ENCODE results near the gene MPC2. TPM values are rescaled to one million over a fixed set of nuclear protein-coding genes. Genes with fewer than 3 reads are reported as not detected.
"Not testable (repeated sequence)": the region's sequence is repeated elsewhere in the genome, so short reads cannot be mapped to it uniquely, and the experiment has no call there.

The MPC2 gene
- total and polyA plus RNA-seq, 4 experiments from 2014 or later: 30.8 to 123 (median 60.5) TPM

DNA sequence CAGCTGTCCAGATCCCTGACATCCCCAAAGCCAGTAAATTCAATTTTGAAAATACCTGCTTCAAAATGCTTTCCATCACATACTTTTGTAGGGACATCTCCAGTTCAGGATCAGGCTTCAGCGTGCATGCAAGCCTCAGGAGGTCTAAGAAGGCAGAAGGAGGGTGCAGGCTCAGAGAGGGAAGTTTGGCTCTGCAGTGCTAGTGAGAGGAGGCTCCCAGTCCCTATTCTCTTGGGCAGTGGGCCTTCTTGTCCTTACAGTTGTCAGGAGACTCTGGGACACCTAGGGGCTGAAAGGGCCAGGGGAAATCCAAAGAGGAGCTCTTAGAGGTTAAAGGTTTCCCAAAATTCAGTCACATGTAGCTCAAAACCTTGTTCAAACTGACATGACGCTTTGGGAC is 43.1 kb downstream of the MPC2 start:
- no peaks in the 10 kb centered on the region for H3K27me3 ChIP-seq (ENCODE audit: insufficient read depth, low read length)
- ChIA-PET CTCF (ENCODE audit: partially characterized antibody) (no interaction called here), POLR2A (ENCODE audit: partially characterized antibody) (no interaction called here)
- Mint-ChIP-seq H3K9me3 (no peaks in the 10 kb centered on the region), H3K4me1 (no peaks in the 10 kb centered on the region), H3K27ac (no peak overlapping the region), H3K27me3 (peaks cover 2 to 4% of the 10 kb centered on the region in 2 donors), H3K36me3 (no peaks in the 10 kb centered on the region), H3K4me3 (no peak overlapping the region)
- H3K9me3 ChIP-seq (ENCODE audit: control insufficient read depth in 1 of 2, low read length in 2 of 2): no peaks in the 10 kb centered on the region
- H3K36me3 ChIP-seq (ENCODE audit: insufficient read depth, low read length): no peaks in the 10 kb centered on the region
- H3K4me1 ChIP-seq (ENCODE audit: insufficient read depth, low read length): no peaks in the 10 kb centered on the region
- no peak overlapping the region for H3K4me3 ChIP-seq (ENCODE audit: low read length in 2 of 2)
- DNase-seq: no peak
- H3K27ac ChIP-seq (ENCODE audit: low read depth, low read length): no peak overlapping the region
- intact Hi-C loops (cut with micrococcal nuclease): no loop called here

- H3K4me3 ChIP-seq (ENCODE audit: low read length in 2 of 2): no peak overlapping the region
- H3K27ac ChIP-seq (ENCODE audit: low read depth, low read length): no peak overlapping the region
- H3K4me1 ChIP-seq (ENCODE audit: insufficient read depth, low read length): no peaks in the 10 kb centered on the region
- H3K27me3 ChIP-seq (ENCODE audit: insufficient read depth, low read length): no peaks in the 10 kb centered on the region
- Mint-ChIP-seq H3K36me3 (no peaks in the 10 kb centered on the region), H3K4me3 (no peak overlapping the region), H3K27me3 (peaks cover 2 to 4% of the 10 kb centered on the region in 2 donors), H3K27ac (no peak overlapping the region), H3K4me1 (no peaks in the 10 kb centered on the region), H3K9me3 (peaks cover 0 to 10% (median 5%) of the 10 kb centered on the region in 8 donors)
- H3K9me3 ChIP-seq (ENCODE audit: control insufficient read depth in 1 of 2, low read length in 2 of 2): no peaks in the 10 kb centered on the region
- ChIA-PET POLR2A (ENCODE audit: partially characterized antibody) (no interaction called here), CTCF (ENCODE audit: partially characterized antibody) (no interaction called here)
- no peaks in the 10 kb centered on the region for H3K36me3 ChIP-seq (ENCODE audit: insufficient read depth, low read length)
- intact Hi-C loops (cut with micrococcal nuclease): no loop called here
- no peak for DNase-seq
Observed at GRCh38 chr1:167890400-167890799, 46.5 kb downstream of the MPC2 start.

- H3K36me3 ChIP-seq (ENCODE audit: insufficient read depth, low read length); H3K36me3 Mint-ChIP-seq; H3K4me3 ChIP-seq (ENCODE audit: low read length in 2 of 2); H3K27ac ChIP-seq (ENCODE audit: low read depth, low read length); CTCF ChIA-PET (ENCODE audit: partially characterized antibody); intact Hi-C loops (cut with micrococcal nuclease); H3K27me3 ChIP-seq (ENCODE audit: insufficient read depth, low read length); H3K9me3 ChIP-seq (ENCODE audit: control insufficient read depth in 1 of 2, low read length in 2 of 2); DNase-seq; H3K27me3 Mint-ChIP-seq; H3K4me3 Mint-ChIP-seq; H3K27ac Mint-ChIP-seq; H3K4me1 Mint-ChIP-seq; H3K4me1 ChIP-seq (ENCODE audit: insufficient read depth, low read length); POLR2A ChIA-PET (ENCODE audit: partially characterized antibody): not testable (repeated sequence)
- H3K9me3 Mint-ChIP-seq: peaks cover 0 to 17% (median 6%) of the 10 kb centered on the region in 8 donors
Observed at GRCh38 chr1:167887187-167887586, 49.7 kb downstream of the MPC2 start.

DNA sequence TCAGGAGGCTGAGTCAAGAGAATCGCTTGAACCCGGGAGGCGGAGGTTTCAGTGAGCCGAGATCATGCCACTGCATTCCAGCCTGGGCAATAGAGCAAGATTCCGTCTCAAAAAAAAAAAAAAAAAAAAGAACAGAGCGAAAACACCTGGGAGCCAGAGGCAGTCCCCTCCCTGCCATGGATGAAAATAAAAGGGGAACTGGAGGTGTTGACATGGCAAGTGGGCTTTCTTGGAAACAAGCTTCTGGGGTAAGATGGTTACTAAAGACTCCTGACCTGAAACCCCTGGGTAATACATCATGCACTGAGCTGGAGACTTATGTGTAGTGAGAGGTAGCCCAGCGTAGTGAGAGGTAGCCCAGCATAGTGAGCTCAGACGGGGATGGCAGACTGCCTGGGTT is 54.5 kb downstream of the MPC2 start:
- no peak overlapping the region for H3K27ac Mint-ChIP-seq
- no peaks in the 10 kb centered on the region for H3K9me3 ChIP-seq (ENCODE audit: control insufficient read depth in 1 of 2, low read length in 2 of 2)
- H3K36me3 ChIP-seq (ENCODE audit: insufficient read depth, low read length): no peaks in the 10 kb centered on the region
- no peak overlapping the region for H3K27ac ChIP-seq (ENCODE audit: low read depth, low read length)
- intact Hi-C loops (cut with micrococcal nuclease): no loop called here
- H3K36me3 Mint-ChIP-seq: peaks cover 0 to 5% of the 10 kb centered on the region in 2 donors
- ChIA-PET POLR2A (ENCODE audit: partially characterized antibody) (no interaction called here), CTCF (ENCODE audit: partially characterized antibody) (interaction anchor here (0.9 kb wide), 1 partner anchor 21 kb away, joined by 3 read pairs; no protein-coding TSS in a partner anchor)
- no peak for DNase-seq
- H3K4me1 ChIP-seq (ENCODE audit: insufficient read depth, low read length): no peaks in the 10 kb centered on the region
- no peak overlapping the region for H3K4me3 ChIP-seq (ENCODE audit: low read length in 2 of 2)
- peaks cover 2 to 5% of the 10 kb centered on the region in 2 donors for H3K27me3 Mint-ChIP-seq
- peaks cover 0 to 13% (median 6%) of the 10 kb centered on the region in 8 donors for H3K9me3 Mint-ChIP-seq
- H3K4me1 Mint-ChIP-seq: no peaks in the 10 kb centered on the region
- H3K27me3 ChIP-seq (ENCODE audit: insufficient read depth, low read length): no peaks in the 10 kb centered on the region
- H3K4me3 Mint-ChIP-seq: no peak overlapping the region

DNA sequence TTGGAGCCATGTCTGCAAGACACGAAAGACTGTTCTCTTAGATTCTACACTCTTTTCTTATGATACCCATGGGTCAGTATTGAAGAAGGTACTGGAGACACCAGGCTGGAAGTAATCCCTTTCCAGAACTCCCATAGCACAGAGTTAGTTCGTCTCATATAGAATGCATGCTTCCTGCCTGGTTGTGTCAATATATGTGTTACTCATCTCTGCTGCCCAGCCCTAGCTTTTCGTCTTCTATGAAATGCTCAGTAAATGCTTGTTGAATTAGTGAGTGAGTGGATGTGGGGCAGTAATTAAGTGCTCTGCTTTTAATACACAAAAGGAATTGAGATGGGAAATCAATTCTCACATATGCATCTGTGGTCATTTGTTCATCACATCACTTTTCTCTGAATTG is 55.1 kb downstream of the MPC2 start:
- Histone ChIP-seq H3K27ac (ENCODE audit: low read depth, low read length) (no peak overlapping the region), H3K36me3 (ENCODE audit: insufficient read depth, low read length) (no peaks in the 10 kb centered on the region), H3K9me3 (ENCODE audit: control insufficient read depth in 1 of 2, low read length in 2 of 2) (no peaks in the 10 kb centered on the region), H3K4me1 (ENCODE audit: insufficient read depth, low read length) (no peaks in the 10 kb centered on the region), H3K27me3 (ENCODE audit: insufficient read depth, low read length) (no peaks in the 10 kb centered on the region), H3K4me3 (ENCODE audit: low read length in 2 of 2) (no peak overlapping the region)
- no peak overlapping the region for H3K27ac Mint-ChIP-seq
- DNase-seq: no peak
- H3K4me3 Mint-ChIP-seq: no peak overlapping the region
- ChIA-PET POLR2A (ENCODE audit: partially characterized antibody) (no interaction called here), CTCF (ENCODE audit: partially characterized antibody) (no interaction called here)
- H3K4me1 Mint-ChIP-seq: no peaks in the 10 kb centered on the region
- peaks cover 0 to 13% (median 6%) of the 10 kb centered on the region in 8 donors for H3K9me3 Mint-ChIP-seq
- intact Hi-C loops (cut with micrococcal nuclease): no loop called here
- H3K27me3 Mint-ChIP-seq: peaks cover 2 to 5% of the 10 kb centered on the region in 2 donors
- peaks cover 0 to 5% of the 10 kb centered on the region in 2 donors for H3K36me3 Mint-ChIP-seq

GRCh38 chr1:167881069-167881468 is 55.8 kb downstream of the MPC2 start:
- H3K9me3 ChIP-seq (ENCODE audit: control insufficient read depth in 1 of 2, low read length in 2 of 2): no peaks in the 10 kb centered on the region
- intact Hi-C loops (cut with micrococcal nuclease): no loop called here
- H3K27ac ChIP-seq (ENCODE audit: low read depth, low read length): no peak overlapping the region
- CTCF ChIA-PET (ENCODE audit: partially characterized antibody): no interaction called here
- peaks cover 0 to 12% (median 4%) of the 10 kb centered on the region in 8 donors for H3K9me3 Mint-ChIP-seq
- H3K36me3 Mint-ChIP-seq: peaks cover 0 to 5% of the 10 kb centered on the region in 2 donors
- H3K4me1 ChIP-seq (ENCODE audit: insufficient read depth, low read length): no peaks in the 10 kb centered on the region
- POLR2A ChIA-PET (ENCODE audit: partially characterized antibody): no interaction called here
- DNase-seq: no peak
- H3K27me3 ChIP-seq (ENCODE audit: insufficient read depth, low read length): no peaks in the 10 kb centered on the region
- no peak overlapping the region for H3K4me3 ChIP-seq (ENCODE audit: low read length in 2 of 2)
- H3K4me1 Mint-ChIP-seq: no peaks in the 10 kb centered on the region
- H3K27ac Mint-ChIP-seq: no peak overlapping the region
- no peaks in the 10 kb centered on the region for H3K36me3 ChIP-seq (ENCODE audit: insufficient read depth, low read length)
- H3K27me3 Mint-ChIP-seq: peaks cover 2 to 5% of the 10 kb centered on the region in 2 donors
- H3K4me3 Mint-ChIP-seq: no peak overlapping the region

DNA sequence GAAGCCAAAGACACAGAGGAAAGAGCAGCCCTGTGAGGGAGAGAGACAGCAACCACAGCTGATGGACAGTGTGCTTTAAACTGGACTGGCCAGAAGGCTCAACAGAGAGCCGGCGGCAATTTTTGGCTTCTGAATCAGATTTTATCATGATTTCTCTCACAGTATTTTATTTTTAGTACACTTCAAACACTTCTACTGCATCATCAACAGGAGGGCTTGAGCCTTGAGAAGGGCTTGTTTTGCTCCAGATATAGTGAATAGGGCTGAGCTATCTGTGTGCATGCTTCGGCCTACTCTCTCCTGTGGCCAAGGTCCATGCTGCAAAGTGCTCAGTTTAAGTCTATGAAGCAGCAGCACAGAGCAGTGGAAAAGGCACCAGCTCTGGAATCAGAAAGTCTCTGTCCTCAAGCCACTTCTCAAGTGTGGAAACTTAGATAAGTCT is 56.3 kb downstream of the MPC2 start:
- no peak overlapping the region for H3K4me3 Mint-ChIP-seq
- Histone ChIP-seq H3K9me3 (ENCODE audit: control insufficient read depth in 1 of 2, low read length in 2 of 2) (no peaks in the 10 kb centered on the region), H3K4me1 (ENCODE audit: insufficient read depth, low read length) (no peaks in the 10 kb centered on the region), H3K4me3 (ENCODE audit: low read length in 2 of 2) (no peak overlapping the region), H3K27me3 (ENCODE audit: insufficient read depth, low read length) (no peaks in the 10 kb centered on the region), H3K27ac (ENCODE audit: low read depth, low read length) (no peak overlapping the region), H3K36me3 (ENCODE audit: insufficient read depth, low read length) (no peaks in the 10 kb centered on the region)
- POLR2A ChIA-PET (ENCODE audit: partially characterized antibody): no interaction called here
- intact Hi-C loops (cut with micrococcal nuclease): no loop called here
- H3K9me3 Mint-ChIP-seq: peaks cover 0 to 8% (median 2%) of the 10 kb centered on the region in 8 donors
- H3K27me3 Mint-ChIP-seq: peaks cover 2 to 5% of the 10 kb centered on the region in 2 donors
- no peak overlapping the region for H3K27ac Mint-ChIP-seq
- CTCF ChIA-PET (ENCODE audit: partially characterized antibody): no interaction called here
- peaks cover 0 to 5% of the 10 kb centered on the region in 2 donors for H3K36me3 Mint-ChIP-seq
- DNase-seq: no peak
- no peaks in the 10 kb centered on the region for H3K4me1 Mint-ChIP-seq

GRCh38 chr1:167879508-167879907 is 57.4 kb downstream of the MPC2 start:
- H3K27me3 Mint-ChIP-seq: peaks cover 0 to 3% of the 10 kb centered on the region in 2 donors
- no peak for DNase-seq
- no peaks in the 10 kb centered on the region for H3K4me1 Mint-ChIP-seq
- no peak overlapping the region for H3K27ac Mint-ChIP-seq
- H3K36me3 Mint-ChIP-seq: no peaks in the 10 kb centered on the region
- no peaks in the 10 kb centered on the region for H3K27me3 ChIP-seq (ENCODE audit: insufficient read depth, low read length)
- no peaks in the 10 kb centered on the region for H3K4me1 ChIP-seq (ENCODE audit: insufficient read depth, low read length)
- ChIA-PET CTCF (ENCODE audit: partially characterized antibody) (no interaction called here), POLR2A (ENCODE audit: partially characterized antibody) (no interaction called here)
- peaks cover 0 to 2% (median 0%) of the 10 kb centered on the region in 8 donors for H3K9me3 Mint-ChIP-seq
- H3K4me3 ChIP-seq (ENCODE audit: low read length in 2 of 2): no peak overlapping the region
- intact Hi-C loops (cut with micrococcal nuclease): no loop called here
- no peaks in the 10 kb centered on the region for H3K9me3 ChIP-seq (ENCODE audit: control insufficient read depth in 1 of 2, low read length in 2 of 2)
- no peaks in the 10 kb centered on the region for H3K36me3 ChIP-seq (ENCODE audit: insufficient read depth, low read length)
- no peak overlapping the region for H3K27ac ChIP-seq (ENCODE audit: low read depth, low read length)
- no peak overlapping the region for H3K4me3 Mint-ChIP-seq
